CD4-positive, alpha-beta T cell (primary cell): ENCODE results near the gene ZNF605. TPM values are rescaled to one million over a fixed set of nuclear protein-coding genes. Genes with fewer than 3 reads are reported as not detected.

Experiments
- ATAC-seq: fragments of 200-7000 bp; cut with Tn5 transposase; one replicate; pipeline ENCODE4 v1.10.0; 2022; ENCODE audit warnings: mild to moderate bottlenecking; ENCODE audit not compliant: poor library complexity
- CTCF ChIA-PET: fragments of 350-600 bp; sonication (Branson Sonifier 250); formaldehyde crosslinking; loops from one replicate; lab custom pipeline; 2021; ENCODE audit warnings: antibody characterized with exemption, inconsistent platforms; lab: Charles Lee
- POLR2A ChIA-PET: fragments of 350-600 bp; sonication (Branson Sonifier 250); formaldehyde crosslinking; loops from one replicate; lab custom pipeline; 2021; ENCODE audit warnings: antibody characterized with exemption, inconsistent platforms; lab: Charles Lee
- DNase-seq, 14 experiments: peaks; one replicate each; pipeline ENCODE4 v3.0.0-alpha.2; 2013 to 2020; ENCODE audit warnings: mixed read lengths in 2 of 14
- H3K27ac ChIP-seq, 2 donors: one replicate each; pipeline versions ENCODE4 v1.5.1 to v1.7.0; 2013; ENCODE audit warnings: low read length in 2 of 2, low read depth in 1 of 2, mild to moderate bottlenecking in 1 of 2
- H3K27me3 ChIP-seq, 2 experiments: 1 replicate in 1 of 2; 2 replicates in 1 of 2; pipeline versions ENCODE4 v1.6.1 to v1.7.0; 2013; ENCODE audit warnings: low read length in 2 of 2, control low read depth in 1 of 2, mild to moderate bottlenecking in 1 of 2, moderate library complexity in 1 of 2; ENCODE audit not compliant: insufficient read depth in 2 of 2, control insufficient read depth in 1 of 2
- H3K36me3 ChIP-seq: one replicate; pipeline ENCODE4 v1.6.1; 2013; ENCODE audit warnings: low read length, control low read depth; ENCODE audit not compliant: insufficient read depth
- H3K4me1 ChIP-seq: one replicate; pipeline ENCODE4 v1.6.1; 2013; ENCODE audit warnings: low read length, control low read depth; ENCODE audit not compliant: insufficient read depth
- H3K4me3 ChIP-seq: one replicate; pipeline ENCODE4 v1.5.1; 2013; ENCODE audit warnings: mild to moderate bottlenecking, low read length, moderate library complexity
- H3K9me3 ChIP-seq, 2 experiments: 1 replicate in 1 of 2; 2 replicates in 1 of 2; pipeline versions ENCODE4 v1.6.1 to v1.7.0; 2013; ENCODE audit warnings: low read length in 2 of 2, mild to moderate bottlenecking in 2 of 2, control low read depth in 1 of 2, moderate library complexity in 1 of 2; ENCODE audit not compliant: control insufficient read depth in 1 of 2, insufficient read depth in 1 of 2
- H3K27ac Mint-ChIP-seq: one replicate; pipeline ENCODE4 v1.8.0; 2020; ENCODE audit warnings: mixed read lengths
- H3K27me3 Mint-ChIP-seq: one replicate; pipeline ENCODE4 v1.8.0; 2021; ENCODE audit warnings: mixed read lengths
- H3K36me3 Mint-ChIP-seq: one replicate; pipeline ENCODE4 v1.8.0; 2021; ENCODE audit warnings: low read depth, mixed read lengths
- H3K4me1 Mint-ChIP-seq: one replicate; pipeline ENCODE4 v1.8.0; 2021; ENCODE audit warnings: low read depth, mixed read lengths
- H3K4me3 Mint-ChIP-seq: one replicate; pipeline ENCODE4 v1.8.0; 2020; ENCODE audit warnings: mild to moderate bottlenecking, mixed read lengths
- H3K9me3 Mint-ChIP-seq: one replicate; pipeline ENCODE4 v1.8.0; 2020; ENCODE audit warnings: mixed read lengths
- CTCF ChIP-seq: fragments of 200-600 bp; IDR thresholded peaks from one replicate; pipeline ENCODE4 v1.8.0; 2022; ENCODE audit warnings: antibody characterized with exemption, mild to moderate bottlenecking
- intact Hi-C, 2 experiments: fragments of 100-400 bp; cut with DNase I in 1 of 2; cut with micrococcal nuclease in 1 of 2; formaldehyde crosslinking; loops; one replicate each; pipeline versions ENCODE4 v1.15.1 to v1.9.0; 2023 to 2025; cut with DNase I, micrococcal nuclease
- total RNA-seq, 174 experiments: library from RNA in 2 of 174; stranded (reverse) in 2 of 174; gene quantifications; one replicate each; pipeline ENCODE4 v1.2.3 and lab custom pipeline; 2021 to 2026

ZNF605 gene
- total RNA-seq, 2 experiments from 2014 or later, result 5.3 to 5.8 TPM

- H3K36me3 Mint-ChIP-seq, result peaks cover 70% of the 10 kb centered on the region
- CTCF ChIA-PET, result no interaction called here
These were observed 81.9 kb downstream of the ZNF605 start for GRCh38 chr12:132874175-132874574.

GRCh38 chr12:132873724-132874123, 82.4 kb downstream of the ZNF605 start:
- DNase-seq (no peak), ATAC-seq (no peak)
- no peaks in the 10 kb centered on the region for H3K9me3 Mint-ChIP-seq
- peak overlapping the region; percentile 20 for H3K4me3 Mint-ChIP-seq
- H3K27me3 Mint-ChIP-seq, result no peaks in the 10 kb centered on the region
- H3K27me3 ChIP-seq, result no peaks in the 10 kb centered on the region
- peak overlapping the region; percentile 34 to 57 for H3K27ac ChIP-seq
- H3K4me1 Mint-ChIP-seq, result peaks cover 35% of the 10 kb centered on the region
- H3K36me3 ChIP-seq, result peaks cover 75% of the 10 kb centered on the region
- H3K27ac Mint-ChIP-seq, result peak overlapping the region; percentile 93
- peaks cover 71% of the 10 kb centered on the region for H3K36me3 Mint-ChIP-seq
- CTCF ChIA-PET, result interaction anchor here (1.2 kb wide), 1 partner anchor 31 kb away, joined by 5 read pairs; no protein-coding TSS in a partner anchor
- no peak overlapping the region for H3K4me3 ChIP-seq
- H3K9me3 ChIP-seq, result no peaks in the 10 kb centered on the region
- intact Hi-C loops, result loop anchor here in 1 of 2 experiments (5.0 kb wide), 1 partner anchor 41 kb away; no protein-coding TSS in a partner anchor
- no peak for TF ChIP-seq CTCF
- peaks cover 21% of the 10 kb centered on the region for H3K4me1 ChIP-seq
- POLR2A ChIA-PET, result interaction anchor here (0.7 to 2.9 kb wide), 8 partner anchors 13 to 232 kb away, joined by 3 to 28 read pairs (median 7); partner anchors contain the start of genes CHFR, GOLGA3 and ZNF140

More at GRCh38 chr12:132874175-132874574, 81.9 kb downstream of the ZNF605 start:
- ATAC-seq (no peak), DNase-seq (no peak)
- Mint-ChIP-seq H3K9me3 (no peaks in the 10 kb centered on the region), H3K27me3 (no peaks in the 10 kb centered on the region), H3K4me3 (no peak overlapping the region), H3K4me1 (peaks cover 34% of the 10 kb centered on the region), H3K27ac (peak overlapping the region; percentile 93)
- POLR2A ChIA-PET, result interaction anchor here (0.7 to 2.9 kb wide), 4 partner anchors 13 to 233 kb away, joined by 6 to 28 read pairs (median 10); partner anchors contain the start of genes CHFR and GOLGA3
- peaks cover 75% of the 10 kb centered on the region for H3K36me3 ChIP-seq
- no peaks in the 10 kb centered on the region for H3K27me3 ChIP-seq
- H3K4me3 ChIP-seq, result no peak overlapping the region
- H3K9me3 ChIP-seq, result no peaks in the 10 kb centered on the region
- H3K4me1 ChIP-seq, result peaks cover 21% of the 10 kb centered on the region
- peak overlapping the region; percentile 34 to 57 for H3K27ac ChIP-seq
- TF ChIP-seq CTCF, result no peak
- intact Hi-C loops, result loop anchor here in 1 of 2 experiments (5.0 kb wide), 1 partner anchor 42 kb away; no protein-coding TSS in a partner anchor

DNA sequence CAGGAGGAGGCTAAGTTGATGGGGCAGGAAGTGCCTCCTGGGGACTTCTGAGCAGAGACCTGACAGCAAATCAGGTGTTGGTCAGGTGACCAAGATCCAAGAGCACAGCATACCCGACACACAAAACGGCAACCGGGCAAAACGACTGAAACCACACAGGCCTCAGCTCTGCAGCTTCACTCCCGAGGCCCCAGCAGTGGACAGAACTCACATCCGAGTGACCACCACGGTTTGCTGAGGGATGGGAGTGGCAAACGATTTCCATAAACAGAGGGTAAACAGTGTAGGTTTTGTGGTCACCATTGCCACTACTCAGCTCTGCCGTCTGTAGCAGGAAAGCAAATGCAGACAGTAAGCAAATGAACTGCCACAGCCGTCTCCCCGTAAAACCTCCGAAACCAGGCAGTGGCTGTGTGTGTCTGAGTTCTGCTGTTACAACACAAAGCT, 83.1 kb downstream of the ZNF605 start:
- H3K27ac ChIP-seq, result peak overlapping the region in 1 of 2 donors; percentile 57

More for the DNA sequence above, 83.1 kb downstream of the ZNF605 start:
- peaks cover 73% of the 10 kb centered on the region for H3K36me3 Mint-ChIP-seq
- POLR2A ChIA-PET, result interaction anchor here (0.7 to 2.9 kb wide), 9 partner anchors 14 to 207 kb away, joined by 3 to 28 read pairs (median 7); partner anchors contain the start of genes CHFR, GOLGA3 and ZNF140
- peak overlapping the region; percentile 93 for H3K27ac Mint-ChIP-seq
- peak overlapping the region; percentile 71 for H3K4me3 Mint-ChIP-seq
- Histone ChIP-seq H3K4me1 (peaks cover 21% of the 10 kb centered on the region), H3K27me3 (no peaks in the 10 kb centered on the region), H3K36me3 (peaks cover 74% of the 10 kb centered on the region), H3K4me3 (peak overlapping the region; percentile 10), H3K9me3 (no peaks in the 10 kb centered on the region)
- H3K9me3 Mint-ChIP-seq, result no peaks in the 10 kb centered on the region
- no peaks in the 10 kb centered on the region for H3K27me3 Mint-ChIP-seq
- ATAC-seq (peak; percentile 77), DNase-seq (peak in 10 of 14 experiments; percentile 2 to 57 (median 32))
- intact Hi-C loops, result loop anchor here in 1 of 2 experiments (5.0 kb wide), 1 partner anchor 41 kb away; no protein-coding TSS in a partner anchor
- TF ChIP-seq CTCF, result no peak
- CTCF ChIA-PET, result interaction anchor here (1.2 kb wide), 1 partner anchor 32 kb away, joined by 5 read pairs; no protein-coding TSS in a partner anchor
- peaks cover 36% of the 10 kb centered on the region for H3K4me1 Mint-ChIP-seq
